ENCODE results near the gene TMEM134. TPM values are rescaled to one million over a fixed set of nuclear protein-coding genes. Genes with fewer than 3 reads are reported as not detected.

TMEM134 gene
- total RNA-seq, 1 donor from 2014 or later = 40.8 TPM

GRCh38 chr11:67493548-67494370 lies 24.7 kb upstream of the TMEM134 start:
- TF ChIP-seq CTCF (conservative IDR thresholded peaks at IDR 0.05) = no peak
- Mint-ChIP-seq H3K36me3 (ENCODE audit: low read depth) (peaks cover 4% of the 10 kb centered on the region), H3K27me3 (ENCODE audit: low read depth) (no peaks in the 10 kb centered on the region), H3K27ac (ENCODE audit: unreplicated experiment) (no peak overlapping the region), H3K9me3 (no peaks in the 10 kb centered on the region), H3K4me3 (no peak overlapping the region), H3K4me1 (peaks cover 10% of the 10 kb centered on the region)
- no peak for DNase-seq (ENCODE audit: low read depth, low spot score)

GRCh38 chr11:67492801-67493547 lies 23.9 kb upstream of the TMEM134 start:
- no peak for TF ChIP-seq CTCF (conservative IDR thresholded peaks at IDR 0.05)
- no peak overlapping the region for H3K27ac Mint-ChIP-seq (ENCODE audit: unreplicated experiment)
- no peaks in the 10 kb centered on the region for H3K27me3 Mint-ChIP-seq (ENCODE audit: low read depth)
- no peaks in the 10 kb centered on the region for H3K9me3 Mint-ChIP-seq
- DNase-seq (ENCODE audit: low read depth, low spot score) = no peak
- H3K4me3 Mint-ChIP-seq = no peak overlapping the region
- H3K36me3 Mint-ChIP-seq (ENCODE audit: low read depth) = peaks cover 4% of the 10 kb centered on the region
- H3K4me1 Mint-ChIP-seq = peaks cover 10% of the 10 kb centered on the region

GRCh38 chr11:67492069-67492727 lies 23.1 kb upstream of the TMEM134 start:
- peaks cover 4% of the 10 kb centered on the region for H3K36me3 Mint-ChIP-seq (ENCODE audit: low read depth)
- H3K4me3 Mint-ChIP-seq = no peak overlapping the region
- H3K9me3 Mint-ChIP-seq = no peaks in the 10 kb centered on the region
- no peak for DNase-seq (ENCODE audit: low read depth, low spot score)
- peaks cover 10% of the 10 kb centered on the region for H3K4me1 Mint-ChIP-seq
- no peak overlapping the region for H3K27ac Mint-ChIP-seq (ENCODE audit: unreplicated experiment)
- TF ChIP-seq CTCF (conservative IDR thresholded peaks at IDR 0.05) = no peak
- no peaks in the 10 kb centered on the region for H3K27me3 Mint-ChIP-seq (ENCODE audit: low read depth)

- H3K36me3 Mint-ChIP-seq (ENCODE audit: low read depth) = peaks cover 4% of the 10 kb centered on the region
- no peak for TF ChIP-seq CTCF (conservative IDR thresholded peaks at IDR 0.05)
- H3K27me3 Mint-ChIP-seq (ENCODE audit: low read depth) = no peaks in the 10 kb centered on the region
- DNase-seq (ENCODE audit: low read depth, low spot score) = no peak
- H3K27ac Mint-ChIP-seq (ENCODE audit: unreplicated experiment) = no peak overlapping the region
- no peaks in the 10 kb centered on the region for H3K9me3 Mint-ChIP-seq
- H3K4me3 Mint-ChIP-seq = peak overlapping the region; percentile 27
- peaks cover 10% of the 10 kb centered on the region for H3K4me1 Mint-ChIP-seq
Measured at GRCh38 chr11:67491276-67492068, 22.4 kb upstream of the TMEM134 start.

- H3K27ac Mint-ChIP-seq (ENCODE audit: unreplicated experiment) = no peak overlapping the region
- H3K4me1 Mint-ChIP-seq = peaks cover 16% of the 10 kb centered on the region
- no peak for DNase-seq (ENCODE audit: low read depth, low spot score)
- H3K36me3 Mint-ChIP-seq (ENCODE audit: low read depth) = peaks cover 4% of the 10 kb centered on the region
- H3K9me3 Mint-ChIP-seq = no peaks in the 10 kb centered on the region
- H3K27me3 Mint-ChIP-seq (ENCODE audit: low read depth) = no peaks in the 10 kb centered on the region
- TF ChIP-seq CTCF (conservative IDR thresholded peaks at IDR 0.05) = no peak
- no peak overlapping the region for H3K4me3 Mint-ChIP-seq
Measured at GRCh38 chr11:67490727-67491065, 21.6 kb upstream of the TMEM134 start.

Measured in neural crest cell (in vitro differentiated cells).